H9 (cell line): ENCODE measurements around the gene TMEM52B. TPM values are rescaled to one million over a fixed set of nuclear protein-coding genes. Genes with fewer than 3 reads are reported as not detected.

Experiments
- DNase-seq: peaks from one replicate; pipeline ENCODE4 v3.0.0-alpha.2; 2017
- H2AFZ ChIP-seq: one replicate; pipeline ENCODE4 v1.6.1; 2013; ENCODE audit warnings: mild to moderate bottlenecking, low read length, control low read depth, moderate library complexity
- H2AK5ac ChIP-seq: 2 replicates; pipeline ENCODE4 v1.6.1; 2013; ENCODE audit warnings: low read length, control low read depth, mixed read lengths; ENCODE audit not compliant: insufficient read length
- H2BK120ac ChIP-seq: one replicate; pipeline ENCODE4 v1.6.1; 2013; ENCODE audit warnings: low read depth, mild to moderate bottlenecking, low read length, control low read depth, inconsistent platforms; ENCODE audit not compliant: poor library complexity, severe bottlenecking
- H2BK12ac ChIP-seq: 2 replicates; pipeline ENCODE4 v1.6.1; 2013; ENCODE audit warnings: low read length, control low read depth, mixed read lengths, low read depth; ENCODE audit not compliant: insufficient read length
- H2BK15ac ChIP-seq: 2 replicates; pipeline ENCODE4 v1.6.1; 2013; ENCODE audit warnings: low read depth, low read length, control low read depth
- H2BK20ac ChIP-seq: one replicate; pipeline ENCODE4 v1.6.1; 2013; ENCODE audit warnings: low read depth, mild to moderate bottlenecking, low read length, control low read depth, inconsistent platforms; ENCODE audit not compliant: poor library complexity, severe bottlenecking
- H2BK5ac ChIP-seq: 2 replicates; pipeline ENCODE4 v1.6.1; 2013; ENCODE audit warnings: low read length, control low read depth, mixed read lengths; ENCODE audit not compliant: insufficient read length
- H3K14ac ChIP-seq: 2 replicates; pipeline ENCODE4 v1.6.1; 2013; ENCODE audit warnings: low read length, control low read depth; ENCODE audit not compliant: insufficient read depth
- H3K18ac ChIP-seq: 2 replicates; pipeline ENCODE4 v1.6.1; 2013; ENCODE audit warnings: low read depth, mild to moderate bottlenecking, mixed read lengths, low read length, control low read depth; ENCODE audit not compliant: insufficient read length
- H3K23ac ChIP-seq: 2 replicates; pipeline ENCODE4 v1.6.1; 2013; ENCODE audit warnings: low read length, control low read depth, mixed read lengths, low read depth; ENCODE audit not compliant: insufficient read length
- H3K23me2 ChIP-seq: 2 replicates; pipeline ENCODE4 v1.6.1; 2013; ENCODE audit warnings: low read depth, mild to moderate bottlenecking, mixed read lengths, low read length, control low read depth; ENCODE audit not compliant: insufficient read length, poor library complexity, severe bottlenecking
- H3K27ac ChIP-seq: 2 replicates; pipeline ENCODE4 v1.5.1; 2013; ENCODE audit warnings: low read length, control low read depth, mixed read lengths, low read depth; ENCODE audit not compliant: insufficient read length
- H3K27me3 ChIP-seq: 2 replicates; pipeline ENCODE4 v1.6.1; 2013; ENCODE audit warnings: low read length, control low read depth, inconsistent platforms; ENCODE audit not compliant: insufficient read depth
- H3K4ac ChIP-seq: 2 replicates; pipeline ENCODE4 v1.6.1; 2013; ENCODE audit warnings: low read depth, mild to moderate bottlenecking, control low read depth, inconsistent platforms, low read length, moderate library complexity
- H3K4me1 ChIP-seq: 2 replicates; pipeline ENCODE4 v1.6.1; 2013; ENCODE audit warnings: low read length, control low read depth, inconsistent platforms; ENCODE audit not compliant: insufficient read depth
- H3K4me2 ChIP-seq: 2 replicates; pipeline ENCODE4 v1.6.1; 2013; ENCODE audit warnings: low read length, control low read depth, mixed read lengths; ENCODE audit not compliant: insufficient read length, insufficient read depth
- H3K56ac ChIP-seq: 2 replicates; pipeline ENCODE4 v1.6.1; 2013; ENCODE audit warnings: low read depth, mild to moderate bottlenecking, mixed read lengths, low read length, control low read depth; ENCODE audit not compliant: insufficient read length
- H3K79me1 ChIP-seq: 2 replicates; pipeline ENCODE4 v1.6.1; 2013; ENCODE audit warnings: low read depth, mild to moderate bottlenecking, moderate library complexity, low read length, control low read depth, inconsistent platforms; ENCODE audit not compliant: insufficient read depth, poor library complexity, severe bottlenecking
- H3K79me2 ChIP-seq: 2 replicates; pipeline ENCODE4 v1.6.1; 2013; ENCODE audit warnings: low read length, control low read depth, inconsistent platforms; ENCODE audit not compliant: insufficient read depth
- H3K9ac ChIP-seq: 2 replicates; pipeline ENCODE4 v1.6.1; 2013; ENCODE audit warnings: low read length, control low read depth, mixed read lengths; ENCODE audit not compliant: insufficient read length; ENCODE audit errors: extremely low read depth
- H3K9me3 ChIP-seq: one replicate; pipeline ENCODE4 v1.6.1; 2013; ENCODE audit warnings: low read depth, low read length, inconsistent platforms; ENCODE audit not compliant: control insufficient read depth
- H3T11ph ChIP-seq: one replicate; pipeline ENCODE4 v1.6.1; 2013; ENCODE audit warnings: mild to moderate bottlenecking, low read length, control low read depth, inconsistent platforms
- H4K20me1 ChIP-seq: one replicate; pipeline ENCODE4 v1.6.1; 2013; ENCODE audit not compliant: control insufficient read depth, insufficient read length, insufficient read depth
- H4K5ac ChIP-seq: 2 replicates; pipeline ENCODE4 v1.6.1; 2013; ENCODE audit warnings: low read depth, mild to moderate bottlenecking, mixed read lengths, low read length, control low read depth; ENCODE audit not compliant: insufficient read length
- H4K8ac ChIP-seq: replicated peaks from 2 replicates; pipeline ENCODE4 v1.6.1; 2013; ENCODE audit warnings: low read length, control low read depth, mixed read lengths, low read depth; ENCODE audit not compliant: insufficient read length
- H4K91ac ChIP-seq: 2 replicates; pipeline ENCODE4 v1.6.1; 2013; ENCODE audit warnings: low read depth, mild to moderate bottlenecking, moderate library complexity, mixed read lengths, low read length, control low read depth; ENCODE audit not compliant: insufficient read length
- H3K27ac Mint-ChIP-seq, 3 experiments: 2 replicates in 2 of 3; 3 replicates in 1 of 3; pipeline ENCODE4 v1.8.0; 2020 to 2021; ENCODE audit warnings: mixed read lengths in 3 of 3, mild to moderate bottlenecking in 1 of 3, moderate library complexity in 1 of 3
- H3K27me3 Mint-ChIP-seq: 2 replicates; pipeline ENCODE4 v1.8.0; 2021; ENCODE audit warnings: low read depth, mild to moderate bottlenecking, moderate library complexity, mixed read lengths
- H3K36me3 Mint-ChIP-seq, 3 experiments: 2 replicates in 2 of 3; 3 replicates in 1 of 3; pipeline ENCODE4 v1.8.0; 2020 to 2021; ENCODE audit warnings: low read depth in 3 of 3, mixed read lengths in 3 of 3; ENCODE audit not compliant: insufficient read depth in 1 of 3
- H3K4me1 Mint-ChIP-seq, 2 experiments: 2 replicates each; pipeline ENCODE4 v1.8.0; 2020; ENCODE audit warnings: mixed read lengths in 2 of 2
- H3K4me3 Mint-ChIP-seq, 2 experiments: 2 replicates in 1 of 2; 3 replicates in 1 of 2; pipeline ENCODE4 v1.8.0; 2020 to 2021; ENCODE audit warnings: mild to moderate bottlenecking in 2 of 2, mixed read lengths in 2 of 2, moderate library complexity in 1 of 2
- H3K9me3 Mint-ChIP-seq, 2 experiments: 2 replicates in 1 of 2; 3 replicates in 1 of 2; pipeline ENCODE4 v1.8.0; 2020; ENCODE audit warnings: mild to moderate bottlenecking in 2 of 2, mixed read lengths in 2 of 2, moderate library complexity in 1 of 2
- CTCF ChIP-seq: fragments of 200-600 bp; sonication (generic); conservative IDR thresholded peaks from 3 replicates; pipeline ENCODE4 v1.8.0; 2021; ENCODE audit warnings: antibody characterized with exemption, mild to moderate bottlenecking
- WGBS: extraction: QIAGEN DNeasy Blood & Tissue Kit; methylation state at CpG from one replicate; pipeline ENCODE4 v1.1.7; 2013; ENCODE audit warnings: missing lambda C conversion rate, low lambda C conversion rate, mixed read lengths; ENCODE audit not compliant: insufficient read length; ENCODE audit errors: extremely low coverage; 5-methylcytosine and 5-hydroxymethylcytosine counted together
- total RNA-seq: library from RNA; stranded (reverse); gene quantifications from 2 replicates; pipeline ENCODE4 v1.2.1, GENCODE V29; 2021

TMEM52B gene
- total RNA-seq, 1 experiment from 2014 or later, result not detected

DNA sequence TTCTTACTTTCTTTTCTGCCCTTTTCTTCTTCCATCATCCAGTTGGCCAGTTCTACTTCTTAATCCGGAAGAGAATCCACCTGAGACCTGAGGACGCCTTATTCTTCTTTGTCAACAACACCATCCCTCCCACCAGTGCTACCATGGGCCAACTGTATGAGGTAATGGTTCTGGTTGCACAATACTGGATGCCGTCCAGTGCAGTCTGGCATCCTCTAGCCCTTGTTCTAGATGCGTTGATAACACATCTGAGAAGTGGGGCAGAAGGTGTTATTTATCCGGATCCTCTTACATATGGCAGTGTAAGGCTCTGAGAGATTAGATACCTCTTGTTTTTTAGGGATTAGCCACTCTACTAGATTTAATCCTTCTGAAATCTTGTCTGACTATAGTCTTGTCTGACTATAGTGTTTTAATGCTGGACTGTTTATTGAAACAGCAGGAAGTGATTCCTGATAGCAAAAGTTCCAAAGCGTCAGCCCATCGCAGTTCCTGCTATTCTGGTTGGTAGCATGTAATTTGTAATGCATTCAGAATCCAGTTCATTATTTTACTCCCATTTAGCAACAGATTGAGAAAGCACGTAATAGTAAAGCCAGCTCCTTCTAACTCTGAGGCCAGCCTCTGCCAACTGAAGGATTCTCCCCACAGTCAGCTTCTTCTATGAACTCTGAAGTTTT is 41.7 kb downstream of the TMEM52B start:
- Histone ChIP-seq H4K91ac (no peak overlapping the region), H3K23me2 (no peaks in the 10 kb centered on the region), H3K9me3 (no peaks in the 10 kb centered on the region), H2BK120ac (no peak overlapping the region), H3T11ph (no peak overlapping the region), H3K79me1 (peaks cover 7% of the 10 kb centered on the region), H2AK5ac (no peak overlapping the region), H3K27ac (no peak overlapping the region), H2BK20ac (no peak overlapping the region), H4K8ac (no peak overlapping the region), H4K20me1 (no peaks in the 10 kb centered on the region), H3K4me2 (no peak overlapping the region), H3K18ac (no peak overlapping the region), H3K27me3 (no peaks in the 10 kb centered on the region), H2BK15ac (no peak overlapping the region), H3K23ac (no peak overlapping the region), H3K9ac (no peak overlapping the region), H3K56ac (no peak overlapping the region), H3K79me2 (no peaks in the 10 kb centered on the region), H2BK12ac (no peak overlapping the region), H2AFZ (no peak overlapping the region), H2BK5ac (no peak overlapping the region), H3K4ac (no peak overlapping the region), H3K4me1 (no peaks in the 10 kb centered on the region; the same call in 1 of the 2 replicates), H4K5ac (no peak overlapping the region), H3K14ac (no peak overlapping the region)
- no peaks in the 10 kb centered on the region for H3K9me3 Mint-ChIP-seq
- TF ChIP-seq CTCF, result no peak
- no peak overlapping the region for H3K27ac Mint-ChIP-seq
- WGBS, result no CpG with 5 or more reads among the region's 8 CpGs
- H3K27me3 Mint-ChIP-seq, result no peaks in the 10 kb centered on the region
- no peak for DNase-seq
- H3K4me1 Mint-ChIP-seq, result peaks cover 1 to 4% of the 10 kb centered on the region in 2 experiments
- H3K4me3 Mint-ChIP-seq, result no peak overlapping the region
- H3K36me3 Mint-ChIP-seq, result peaks cover 47 to 67% (median 57%) of the 10 kb centered on the region in 3 experiments
